ENCODE measurements around the gene IGFBP5. TPM values are rescaled to one million over a fixed set of nuclear protein-coding genes. Genes with fewer than 3 reads are reported as not detected.

The IGFBP5 gene
- total RNA-seq, 1 donor from 2014 or later = 169 TPM

- no peak overlapping the region for H3K27ac ChIP-seq
- TF ChIP-seq CTCF (IDR thresholded peaks at IDR 0.05) = no peak
- DNase-seq (no peak), ATAC-seq (no peak)
- H3K36me3 ChIP-seq = no peaks in the 10 kb centered on the region
- no peak overlapping the region for H3K4me3 ChIP-seq
- H3K27me3 ChIP-seq = peaks cover 43% of the 10 kb centered on the region
- no peaks in the 10 kb centered on the region for H3K9me3 ChIP-seq
- intact Hi-C loops (cut with DNase I) = no loop called here
- H3K4me1 ChIP-seq = peaks cover 21% of the 10 kb centered on the region
Measured at GRCh38 chr2:216635701-216636550, 59.4 kb downstream of the IGFBP5 start.

DNA sequence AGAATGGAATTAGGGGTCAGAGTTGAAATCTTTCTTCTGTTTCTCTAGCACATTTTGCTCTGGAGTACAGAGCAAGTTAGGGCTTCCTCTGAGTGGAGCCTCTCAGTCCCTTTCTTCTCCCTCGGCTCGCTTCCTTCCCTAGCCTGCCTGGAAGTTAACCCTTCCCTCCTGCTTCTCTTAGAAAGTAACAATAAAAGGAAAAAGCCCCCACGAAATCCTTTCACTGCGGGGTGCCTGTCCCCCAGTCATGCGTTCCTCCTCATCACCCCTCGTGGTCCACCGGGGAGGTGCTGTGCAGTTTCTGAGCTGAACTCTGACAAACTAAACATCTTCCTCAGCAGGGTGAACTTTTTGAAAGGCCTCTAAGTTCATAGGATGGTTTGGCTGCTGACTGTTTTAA is 60.2 kb downstream of the IGFBP5 start:
- ATAC-seq (no peak), DNase-seq (no peak)
- no peaks in the 10 kb centered on the region for H3K36me3 ChIP-seq
- H3K27ac ChIP-seq = no peak overlapping the region
- peak overlapping the region; percentile 52 for H3K4me3 ChIP-seq
- peaks cover 36% of the 10 kb centered on the region for H3K27me3 ChIP-seq
- intact Hi-C loops (cut with DNase I) = no loop called here
- H3K9me3 ChIP-seq = no peaks in the 10 kb centered on the region
- peaks cover 21% of the 10 kb centered on the region for H3K4me1 ChIP-seq
- TF ChIP-seq CTCF (IDR thresholded peaks at IDR 0.05) = no peak

GRCh38 chr2:216634370-216635148 is 60.8 kb downstream of the IGFBP5 start:
- no peak overlapping the region for H3K27ac ChIP-seq
- intact Hi-C loops (cut with DNase I) = no loop called here
- DNase-seq = no peak
- peaks cover 21% of the 10 kb centered on the region for H3K4me1 ChIP-seq
- peaks cover 32% of the 10 kb centered on the region for H3K27me3 ChIP-seq
- H3K9me3 ChIP-seq = no peaks in the 10 kb centered on the region
- H3K36me3 ChIP-seq = no peaks in the 10 kb centered on the region
- ATAC-seq = no peak
- peak overlapping the region; percentile 52 for H3K4me3 ChIP-seq
- no peak for TF ChIP-seq CTCF (IDR thresholded peaks at IDR 0.05)

- Histone ChIP-seq H3K4me3 (peak overlapping the region; percentile 52), H3K9me3 (no peaks in the 10 kb centered on the region), H3K4me1 (peaks cover 21% of the 10 kb centered on the region), H3K27me3 (peaks cover 32% of the 10 kb centered on the region), H3K36me3 (no peaks in the 10 kb centered on the region), H3K27ac (no peak overlapping the region)
- DNase-seq (no peak), ATAC-seq (peak; percentile 12)
- intact Hi-C loops (cut with DNase I) = no loop called here
- no peak for TF ChIP-seq CTCF (IDR thresholded peaks at IDR 0.05)
Measured at GRCh38 chr2:216633616-216634369, 61.6 kb downstream of the IGFBP5 start.

DNA sequence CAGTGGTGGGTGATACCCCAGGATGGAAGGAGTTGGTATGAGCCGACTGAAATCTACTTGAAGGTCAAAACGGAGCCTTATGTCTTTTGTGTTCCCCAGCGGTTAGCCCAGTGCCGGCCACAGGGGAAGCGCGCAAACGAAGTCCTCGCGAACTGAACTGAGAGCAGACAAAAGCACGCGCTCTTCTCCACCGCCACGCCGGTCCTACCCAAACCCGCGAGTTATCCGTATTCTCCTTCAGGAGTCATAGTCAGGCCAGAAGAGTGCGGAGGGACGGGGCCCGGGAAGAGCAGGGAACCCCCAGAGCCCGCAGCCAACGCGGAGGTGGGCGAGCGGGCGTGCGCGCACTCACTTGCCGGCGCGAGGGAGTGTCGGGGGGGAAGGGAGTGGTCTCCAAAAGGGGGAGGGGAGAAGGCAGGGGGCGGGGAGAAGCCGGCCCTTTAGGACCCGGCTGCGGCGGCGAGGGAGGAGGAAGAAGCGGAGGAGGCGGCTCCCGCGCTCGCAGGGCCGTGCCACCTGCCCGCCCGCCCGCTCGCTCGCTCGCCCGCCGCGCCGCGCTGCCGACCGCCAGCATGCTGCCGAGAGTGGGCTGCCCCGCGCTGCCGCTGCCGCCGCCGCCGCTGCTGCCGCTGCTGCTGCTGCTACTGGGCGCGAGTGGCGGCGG is 62.3 kb downstream of the IGFBP5 start, which contains the start of gene IGFBP2:
TSS of gene IGFBP2 (plus strand) at position 469 of the 664 bp plus-strand sequence. CDS start at position 573, 104 bp downstream.
- peak within 1 kb of the TSS; percentile 52 for H3K4me3 ChIP-seq
- no peak within 1 kb of the TSS for H3K27ac ChIP-seq
- H3K27me3 ChIP-seq = peaks cover 27% of the 10 kb centered on the region

More for the DNA sequence above, 62.3 kb downstream of the IGFBP5 start, which contains the start of gene IGFBP2:
- intact Hi-C loops (cut with DNase I) = no loop called here
- ATAC-seq (peak; percentile 24), DNase-seq (no peak)
- no peaks in the 10 kb centered on the region for H3K9me3 ChIP-seq
- no peaks in the 10 kb centered on the region for H3K36me3 ChIP-seq
- TF ChIP-seq CTCF (IDR thresholded peaks at IDR 0.05) = no peak
- peaks cover 21% of the 10 kb centered on the region for H3K4me1 ChIP-seq
